HepG2 (cell line): Measurements from ENCODE around the gene CNTF. TPM values are rescaled to one million over a fixed set of nuclear protein-coding genes. Genes with fewer than 3 reads are reported as not detected.

ENCODE experiments used
- ATAC-seq: fragments of 200-7000 bp; cut with Tn5 transposase; 3 replicates; pipeline ENCODE4 v1.9.1; 2020; ENCODE audit warnings: mild to moderate bottlenecking, moderate library complexity
- BruUV-seq: library from RNA; stranded (reverse); fragments of 400-500 nt; replicated peaks from 2 replicates; lab custom pipeline; 2021; lab: Mats Ljungman, UMichigan
- CTCF ChIA-PET: fragments of 300-600 bp; formaldehyde crosslinking; extraction: SDS; loops from one replicate; lab custom pipeline; 2021; ENCODE audit warnings: low total read pairs, inconsistent platforms, low intra/inter-chr PET ratio; lab: Yijun Ruan, JAX
- POLR2A ChIA-PET: fragments of 350-600 bp; sonication (Branson Sonifier 250); formaldehyde crosslinking; loops from one replicate; lab custom pipeline; 2020; ENCODE audit warnings: antibody characterized with exemption, inconsistent platforms; lab: Yijun Ruan, JAX
- DNase-seq: peaks from one replicate; pipeline ENCODE4 v3.0.0-alpha.2; 2015; ENCODE audit warnings: low spot score
- FAIRE-seq: peaks from 3 replicates; lab custom pipeline; 2011; peaks lifted over from hg19 to GRCh38; lab: Jason Lieb, UNC
- H2AFZ ChIP-seq: one replicate; pipeline ENCODE4 v1.6.1; 2011; ENCODE audit warnings: low read length, inconsistent platforms
- H3K27ac ChIP-seq: fragments of 300-600 bp; 3 replicates; pipeline ENCODE4 v1.8.0; 2011; ENCODE audit warnings: mixed run types, mild to moderate bottlenecking, mixed read lengths, low read length, inconsistent platforms; ENCODE audit not compliant: insufficient read depth; ENCODE audit errors: extremely low read length
- H3K27me3 ChIP-seq, 2 experiments: fragments of 200-600 bp in 1 of 2; 2 replicates in 1 of 2; 3 replicates in 1 of 2; pipeline versions ENCODE4 v1.6.0 to v1.8.0; 2011; ENCODE audit warnings: low read length in 2 of 2, mild to moderate bottlenecking in 2 of 2, moderate library complexity in 2 of 2, inconsistent platforms in 1 of 2; ENCODE audit not compliant: insufficient read depth in 2 of 2, control insufficient read depth in 1 of 2
- H3K36me3 ChIP-seq, 2 experiments: fragments of 200-600 bp in 1 of 2; replicated peaks in 1 of 2; 2 replicates in 1 of 2; 3 replicates in 1 of 2; pipeline versions ENCODE4 v1.5.1 to v1.8.0; 2011; ENCODE audit warnings: low read length in 2 of 2, inconsistent platforms in 1 of 2; ENCODE audit not compliant: insufficient read depth in 2 of 2, control insufficient read depth in 1 of 2
- H3K4me1 ChIP-seq: 2 replicates; pipeline ENCODE4 v1.5.1; 2012; ENCODE audit warnings: low read length, inconsistent platforms; ENCODE audit not compliant: insufficient read depth
- H3K4me2 ChIP-seq: 2 replicates; pipeline ENCODE4 v1.6.0; 2011; ENCODE audit warnings: low read depth, low read length, inconsistent platforms
- H3K4me3 ChIP-seq, 3 experiments: fragments of 200-600 bp in 1 of 3; sonication (generic), shearing (Covaris generic) in 1 of 3; replicated peaks in 1 of 3; 2 replicates each; pipeline ENCODE4 v1.5.1; 2011 to 2016; ENCODE audit warnings: low read length in 3 of 3, inconsistent platforms in 2 of 3, low read depth in 2 of 3, mild to moderate bottlenecking in 2 of 3, control low read depth in 1 of 3, mixed read lengths in 1 of 3; ENCODE audit not compliant: insufficient read depth in 1 of 3
- H3K79me2 ChIP-seq: one replicate; pipeline ENCODE4 v1.6.1; 2011; ENCODE audit warnings: low read length, inconsistent platforms; ENCODE audit not compliant: insufficient read depth
- H3K9ac ChIP-seq: 2 replicates; pipeline ENCODE4 v1.6.0; 2011; ENCODE audit warnings: mild to moderate bottlenecking, low read depth, low read length, inconsistent platforms; ENCODE audit not compliant: insufficient read depth
- H3K9me3 ChIP-seq: 2 replicates; pipeline ENCODE4 v1.5.1; 2012; ENCODE audit warnings: mild to moderate bottlenecking, low read length
- H4K20me1 ChIP-seq: 2 replicates; pipeline ENCODE4 v1.6.0; 2011; ENCODE audit warnings: inconsistent platforms, mild to moderate bottlenecking, low read length, moderate library complexity; ENCODE audit not compliant: insufficient read depth
- FOSL2 ChIP-seq: sonication (generic); formaldehyde crosslinking; IDR thresholded peaks from 2 replicates; pipeline ENCODE4 v1.4.0; 2020; ENCODE audit warnings: missing genetic modification reagents
- HNRNPLL ChIP-seq: fragments of 200-400 bp; formaldehyde crosslinking; IDR thresholded peaks from 2 replicates; pipeline ENCODE4 v1.6.1; 2017; ENCODE audit warnings: mild to moderate bottlenecking, low read depth, low read length; ENCODE audit not compliant: poor library complexity, severe bottlenecking
- KAT2B ChIP-seq: fragments of 150-350 bp; IDR thresholded peaks from 2 replicates; pipeline ENCODE4 v1.6.1; 2014; ENCODE audit warnings: low read depth, low read length, borderline replicate concordance
- KLF9 ChIP-seq: IDR thresholded peaks from 2 replicates; pipeline ENCODE4 v1.6.1; 2016; ENCODE audit warnings: low read depth
- PAF1 ChIP-seq: IDR thresholded peaks from 2 replicates; pipeline ENCODE4 v1.6.1; 2016; ENCODE audit warnings: missing genetic modification reagents, missing compliant biosample characterization
- SRSF4 ChIP-seq: fragments of 200-400 bp; formaldehyde crosslinking; IDR thresholded peaks from one replicate; pipeline ENCODE4 v1.6.1; 2018; ENCODE audit warnings: mild to moderate bottlenecking, low read depth, low read length, moderate library complexity; ENCODE audit not compliant: poor library complexity, severe bottlenecking
- ZNF333 ChIP-seq: sonication (generic); formaldehyde crosslinking; IDR thresholded peaks from 2 replicates; pipeline ENCODE4 v1.4.0; 2020; ENCODE audit warnings: mild to moderate bottlenecking, missing genetic modification reagents, borderline replicate concordance
- ZNF337 ChIP-seq: sonication (generic); formaldehyde crosslinking; IDR thresholded peaks from 2 replicates; pipeline ENCODE4 v1.5.1; 2020; ENCODE audit warnings: missing genetic modification reagents, low read depth, mild to moderate bottlenecking, borderline replicate concordance
- WGBS: methylation state at CpG from one replicate; pipeline ENCODE4 v1.1.6; 2017; ENCODE audit warnings: low lambda C conversion rate; 5-methylcytosine and 5-hydroxymethylcytosine counted together
- in situ Hi-C: cut with HindIII; loops from 2 replicates; pipeline ENCODE4 v1.10.0; 2017; ENCODE audit warnings: low pct_unique_long_range_greater_than_20kb; ENCODE audit not compliant: extremely low pct_ligation_motif_present
- intact Hi-C: fragments of 100-400 bp; cut with micrococcal nuclease; formaldehyde crosslinking; loops from one replicate; pipeline ENCODE4 v1.10.0; 2022; ENCODE audit not compliant: unreplicated experiment
- polyA plus RNA-seq, 8 experiments: library from polyadenylated mRNA; depleted of rRNA in 3 of 8; stranded (reverse) in 7 of 8; unstranded in 1 of 8; fragments of >200 nt; fragmentation: Illumina TruSeq in 4 of 8; extraction: Trizol in 4 of 8; gene quantifications; 2 replicates each; pipeline versions ENCODE4 v1.2.1 to v1.2.3, GENCODE V29; 2011 to 2016; ENCODE audit warnings: low read depth in 4 of 8, missing spikeins in 1 of 8, mixed read lengths in 1 of 8; ENCODE audit not compliant: insufficient read depth in 1 of 8
- total RNA-seq, 5 experiments: library from RNA; depleted of rRNA; stranded (reverse); fragments of >200 nt; fragmentation: Illumina TruSeq; extraction: Trizol; gene quantifications; 2 replicates each; pipeline ENCODE4 v1.2.3, GENCODE V29; 2016; ENCODE audit warnings: low read depth in 1 of 5
- TF ChIP-seq, protein P1 (sequence below): sonication (generic); formaldehyde crosslinking; conservative IDR thresholded peaks from 2 replicates; pipeline ENCODE4 v1.4.0; 2020; ENCODE audit warnings: missing genetic modification reagents
- TF ChIP-seq, protein P2 (sequence below): sonication (generic); formaldehyde crosslinking; conservative IDR thresholded peaks from 2 replicates; pipeline ENCODE4 v1.8.0; 2022; ENCODE audit warnings: mild to moderate bottlenecking, moderate library complexity, missing genetic modification reagents
- TF ChIP-seq, protein P3 (sequence below): IDR thresholded peaks from 2 replicates; pipeline ENCODE4 v1.6.1; 2018; ENCODE audit warnings: missing genetic modification reagents

CNTF gene
- total and polyA plus RNA-seq, 2 of the 13 experiments (the other 11 are each of a cell fraction or from before 2014, with no cell fraction given) = 0.51 to 2.3 TPM

DNA sequence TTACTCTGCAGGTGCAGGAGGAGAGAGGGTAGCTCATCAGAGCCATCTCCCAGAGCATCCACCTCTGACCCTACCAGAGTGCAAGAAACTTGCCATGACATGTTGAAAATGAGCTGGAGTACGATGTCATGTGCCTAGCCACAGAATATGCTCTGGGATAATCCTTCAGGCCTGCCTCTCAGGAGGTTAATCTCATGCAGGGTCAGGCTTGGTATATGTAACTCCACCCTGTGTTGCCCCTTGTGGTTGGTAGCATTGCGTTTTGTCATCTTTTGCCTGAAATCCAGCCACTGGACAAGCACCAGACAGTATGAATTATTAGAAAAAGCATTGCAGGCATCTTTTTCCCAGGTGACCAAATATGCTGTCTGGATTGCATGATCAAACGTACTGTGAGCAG is 36.2 kb downstream of the CNTF start (continued):
- TF ChIP-seq, protein P1, sequence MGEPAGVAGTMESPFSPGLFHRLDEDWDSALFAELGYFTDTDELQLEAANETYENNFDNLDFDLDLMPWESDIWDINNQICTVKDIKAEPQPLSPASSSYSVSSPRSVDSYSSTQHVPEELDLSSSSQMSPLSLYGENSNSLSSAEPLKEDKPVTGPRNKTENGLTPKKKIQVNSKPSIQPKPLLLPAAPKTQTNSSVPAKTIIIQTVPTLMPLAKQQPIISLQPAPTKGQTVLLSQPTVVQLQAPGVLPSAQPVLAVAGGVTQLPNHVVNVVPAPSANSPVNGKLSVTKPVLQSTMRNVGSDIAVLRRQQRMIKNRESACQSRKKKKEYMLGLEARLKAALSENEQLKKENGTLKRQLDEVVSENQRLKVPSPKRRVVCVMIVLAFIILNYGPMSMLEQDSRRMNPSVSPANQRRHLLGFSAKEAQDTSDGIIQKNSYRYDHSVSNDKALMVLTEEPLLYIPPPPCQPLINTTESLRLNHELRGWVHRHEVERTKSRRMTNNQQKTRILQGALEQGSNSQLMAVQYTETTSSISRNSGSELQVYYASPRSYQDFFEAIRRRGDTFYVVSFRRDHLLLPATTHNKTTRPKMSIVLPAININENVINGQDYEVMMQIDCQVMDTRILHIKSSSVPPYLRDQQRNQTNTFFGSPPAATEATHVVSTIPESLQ (CRISPR knock-in tag) = no peak
- TF ChIP-seq SRSF4 = no peak

DNA sequence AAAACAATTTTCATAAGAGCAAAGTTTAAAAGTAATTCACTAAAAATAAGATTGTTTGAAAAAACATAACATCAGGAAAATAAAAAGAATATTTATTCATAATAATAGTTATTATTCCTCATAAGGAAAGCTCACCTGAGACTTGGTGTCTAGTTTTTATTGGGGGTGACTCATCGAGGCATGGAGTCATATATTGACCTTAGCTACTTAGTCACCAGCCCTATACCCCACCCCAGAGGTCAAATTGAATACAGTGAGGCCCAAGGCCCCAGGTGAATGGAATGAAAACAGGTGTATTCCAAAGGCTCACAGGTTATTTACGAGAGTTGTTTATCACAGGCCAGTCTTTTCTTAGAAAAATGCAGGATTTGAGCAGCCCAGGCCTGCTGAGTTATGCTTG is 36.9 kb downstream of the CNTF start:
- Histone ChIP-seq H2AFZ (no peak overlapping the region), H3K4me3 (no peak overlapping the region), H3K36me3 (no peaks in the 10 kb centered on the region), H3K27me3 (no peaks in the 10 kb centered on the region), H3K4me1 (peaks cover 4% of the 10 kb centered on the region; the same call in 1 of the 2 replicates), H3K4me2 (no peak overlapping the region), H3K79me2 (no peaks in the 10 kb centered on the region), H4K20me1 (no peaks in the 10 kb centered on the region), H3K27ac (no peak overlapping the region), H3K9me3 (no peaks in the 10 kb centered on the region), H3K9ac (no peak overlapping the region)
- POLR2A ChIA-PET = no interaction called here
- in situ Hi-C loops = loop anchor here (10.0 kb wide), 1 partner anchor 245 kb away; no protein-coding TSS in a partner anchor
- BruUV-seq = no TSS peak
- intact Hi-C loops = loop anchor here (10.0 kb wide), 1 partner anchor 475 kb away; no protein-coding TSS in a partner anchor
- DNase-seq (peak; percentile 10), FAIRE-seq (no peak), ATAC-seq (no peak)
- WGBS = 2% methylated on average over 2 of the region's 2 CpGs
- CTCF ChIA-PET = no interaction called here
- TF ChIP-seq, protein P2, sequence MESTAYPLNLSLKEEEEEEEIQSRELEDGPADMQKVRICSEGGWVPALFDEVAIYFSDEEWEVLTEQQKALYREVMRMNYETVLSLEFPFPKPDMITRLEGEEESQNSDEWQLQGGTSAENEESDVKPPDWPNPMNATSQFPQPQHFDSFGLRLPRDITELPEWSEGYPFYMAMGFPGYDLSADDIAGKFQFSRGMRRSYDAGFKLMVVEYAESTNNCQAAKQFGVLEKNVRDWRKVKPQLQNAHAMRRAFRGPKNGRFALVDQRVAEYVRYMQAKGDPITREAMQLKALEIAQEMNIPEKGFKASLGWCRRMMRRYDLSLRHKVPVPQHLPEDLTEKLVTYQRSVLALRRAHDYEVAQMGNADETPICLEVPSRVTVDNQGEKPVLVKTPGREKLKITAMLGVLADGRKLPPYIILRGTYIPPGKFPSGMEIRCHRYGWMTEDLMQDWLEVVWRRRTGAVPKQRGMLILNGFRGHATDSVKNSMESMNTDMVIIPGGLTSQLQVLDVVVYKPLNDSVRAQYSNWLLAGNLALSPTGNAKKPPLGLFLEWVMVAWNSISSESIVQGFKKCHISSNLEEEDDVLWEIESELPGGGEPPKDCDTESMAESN = no peak
- no peak for TF ChIP-seq KAT2B
- no peak for TF ChIP-seq ZNF337
- TF ChIP-seq, protein P3, sequence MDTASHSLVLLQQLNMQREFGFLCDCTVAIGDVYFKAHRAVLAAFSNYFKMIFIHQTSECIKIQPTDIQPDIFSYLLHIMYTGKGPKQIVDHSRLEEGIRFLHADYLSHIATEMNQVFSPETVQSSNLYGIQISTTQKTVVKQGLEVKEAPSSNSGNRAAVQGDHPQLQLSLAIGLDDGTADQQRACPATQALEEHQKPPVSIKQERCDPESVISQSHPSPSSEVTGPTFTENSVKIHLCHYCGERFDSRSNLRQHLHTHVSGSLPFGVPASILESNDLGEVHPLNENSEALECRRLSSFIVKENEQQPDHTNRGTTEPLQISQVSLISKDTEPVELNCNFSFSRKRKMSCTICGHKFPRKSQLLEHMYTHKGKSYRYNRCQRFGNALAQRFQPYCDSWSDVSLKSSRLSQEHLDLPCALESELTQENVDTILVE (CRISPR knock-in tag) = no peak
- TF ChIP-seq PAF1 (CRISPR knock-in tag) = no peak
- no peak for TF ChIP-seq ZNF333 (CRISPR knock-in tag)
- no peak for TF ChIP-seq HNRNPLL
- peak; percentile 67 for TF ChIP-seq FOSL2 (CRISPR knock-in tag)
- no peak for TF ChIP-seq KLF9
